Measurements from ENCODE around the gene OR4D1.

Gene OR4D1

GRCh38 chr17:58192612-58193011 lies 44.4 kb downstream of the OR4D1 start, which contains the start of gene EPX:
TSS of gene EPX (plus strand) at chr17:58192726. CDS start at chr17:58192847, 121 bp downstream.
- H3K4me3 ChIP-seq (ENCODE audit: low read depth, low read length) = no peak within 1 kb of the TSS
- no peak for DNase-seq (ENCODE audit: low read depth)
- TF ChIP-seq, protein P1, sequence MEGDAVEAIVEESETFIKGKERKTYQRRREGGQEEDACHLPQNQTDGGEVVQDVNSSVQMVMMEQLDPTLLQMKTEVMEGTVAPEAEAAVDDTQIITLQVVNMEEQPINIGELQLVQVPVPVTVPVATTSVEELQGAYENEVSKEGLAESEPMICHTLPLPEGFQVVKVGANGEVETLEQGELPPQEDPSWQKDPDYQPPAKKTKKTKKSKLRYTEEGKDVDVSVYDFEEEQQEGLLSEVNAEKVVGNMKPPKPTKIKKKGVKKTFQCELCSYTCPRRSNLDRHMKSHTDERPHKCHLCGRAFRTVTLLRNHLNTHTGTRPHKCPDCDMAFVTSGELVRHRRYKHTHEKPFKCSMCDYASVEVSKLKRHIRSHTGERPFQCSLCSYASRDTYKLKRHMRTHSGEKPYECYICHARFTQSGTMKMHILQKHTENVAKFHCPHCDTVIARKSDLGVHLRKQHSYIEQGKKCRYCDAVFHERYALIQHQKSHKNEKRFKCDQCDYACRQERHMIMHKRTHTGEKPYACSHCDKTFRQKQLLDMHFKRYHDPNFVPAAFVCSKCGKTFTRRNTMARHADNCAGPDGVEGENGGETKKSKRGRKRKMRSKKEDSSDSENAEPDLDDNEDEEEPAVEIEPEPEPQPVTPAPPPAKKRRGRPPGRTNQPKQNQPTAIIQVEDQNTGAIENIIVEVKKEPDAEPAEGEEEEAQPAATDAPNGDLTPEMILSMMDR (conservative IDR thresholded peaks at IDR 0.05; ENCODE audit: low read depth, low read length) = no peak

- DNase-seq (ENCODE audit: low read depth) = no peak
- H3K4me3 ChIP-seq (ENCODE audit: low read depth, low read length) = no peak overlapping the region
- TF ChIP-seq, protein P1 (conservative IDR thresholded peaks at IDR 0.05; ENCODE audit: low read depth, low read length) = no peak
Observed at GRCh38 chr17:58193641-58194255, 45.6 kb downstream of the OR4D1 start.

- TF ChIP-seq, protein P1 (conservative IDR thresholded peaks at IDR 0.05; ENCODE audit: low read depth, low read length) = no peak
- H3K4me3 ChIP-seq (ENCODE audit: low read depth, low read length) = no peak overlapping the region
- no peak for DNase-seq (ENCODE audit: low read depth)
Observed at GRCh38 chr17:58195518-58196123, 47.4 kb downstream of the OR4D1 start.

- DNase-seq (ENCODE audit: low read depth) = no peak
- TF ChIP-seq, protein P1 (conservative IDR thresholded peaks at IDR 0.05; ENCODE audit: low read depth, low read length) = no peak
- no peak overlapping the region for H3K4me3 ChIP-seq (ENCODE audit: low read depth, low read length)
Observed at GRCh38 chr17:58196610-58197009, 48.4 kb downstream of the OR4D1 start.

- DNase-seq (ENCODE audit: low read depth) = peak; percentile 44
- H3K4me3 ChIP-seq (ENCODE audit: low read depth, low read length) = no peak overlapping the region
- TF ChIP-seq, protein P1 (conservative IDR thresholded peaks at IDR 0.05; ENCODE audit: low read depth, low read length) = peak; percentile 55
Observed at GRCh38 chr17:58200024-58200633, 51.9 kb downstream of the OR4D1 start.

GRCh38 chr17:58202859-58203258 lies 54.7 kb downstream of the OR4D1 start:
- DNase-seq (ENCODE audit: low read depth) = no peak
- TF ChIP-seq, protein P1 (conservative IDR thresholded peaks at IDR 0.05; ENCODE audit: low read depth, low read length) = no peak
- H3K4me3 ChIP-seq (ENCODE audit: low read depth, low read length) = no peak overlapping the region
